Measurements from ENCODE around the gene LIMS2.

LIMS2 gene

GRCh38 chr2:127700527-127701192 is 25.3 kb upstream of the LIMS2 start:
- no peak for DNase-seq (ENCODE audit: low read depth)

DNA sequence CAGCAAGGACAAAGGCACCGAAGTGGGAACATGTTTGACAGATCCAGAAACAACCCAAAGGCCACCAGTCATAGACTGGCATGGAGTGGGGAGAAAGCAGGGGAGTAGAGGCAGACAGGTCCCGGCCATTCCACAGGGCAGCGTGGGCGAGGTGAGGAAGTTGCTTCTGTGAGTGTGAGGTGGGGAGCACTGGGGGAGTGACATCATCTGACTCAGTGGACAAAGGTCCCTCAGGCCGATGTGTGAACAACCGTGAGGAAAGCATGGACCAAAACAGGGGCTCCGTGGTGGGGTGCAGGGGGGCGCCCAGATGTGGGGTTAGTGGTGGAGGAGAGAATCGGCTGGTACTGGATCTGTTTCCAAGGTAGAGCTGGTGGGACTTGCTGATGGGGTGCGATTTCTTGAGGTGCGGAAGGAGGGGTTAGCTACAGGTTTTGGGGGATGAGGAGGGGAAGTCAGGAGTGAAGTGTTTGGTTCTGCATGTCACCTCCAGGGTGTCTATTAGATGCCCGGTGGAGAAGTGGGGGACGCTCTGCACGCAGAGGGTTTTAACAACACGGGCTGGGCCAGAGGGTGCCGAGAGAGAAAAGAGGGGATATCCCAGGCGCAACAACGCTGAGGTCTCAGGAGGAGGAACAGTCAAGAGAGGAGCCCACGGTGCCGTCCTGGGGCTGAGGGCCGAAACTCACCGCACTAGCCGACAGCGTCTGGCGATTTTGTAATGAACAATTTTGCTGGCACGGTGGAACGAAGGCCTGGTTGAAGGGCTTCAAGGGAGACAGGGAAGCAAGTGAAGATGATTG is 23.4 kb upstream of the LIMS2 start:
- no peak for DNase-seq (ENCODE audit: low read depth)

- DNase-seq (ENCODE audit: low read depth): no peak
Measured at GRCh38 chr2:127697482-127698180, 22.3 kb upstream of the LIMS2 start.

GRCh38 chr2:127695491-127696472 is 20.5 kb upstream of the LIMS2 start:
- no peak for DNase-seq (ENCODE audit: low read depth)

GRCh38 chr2:127694986-127695385 is 19.7 kb upstream of the LIMS2 start:
- no peak for DNase-seq (ENCODE audit: low read depth)

DNA sequence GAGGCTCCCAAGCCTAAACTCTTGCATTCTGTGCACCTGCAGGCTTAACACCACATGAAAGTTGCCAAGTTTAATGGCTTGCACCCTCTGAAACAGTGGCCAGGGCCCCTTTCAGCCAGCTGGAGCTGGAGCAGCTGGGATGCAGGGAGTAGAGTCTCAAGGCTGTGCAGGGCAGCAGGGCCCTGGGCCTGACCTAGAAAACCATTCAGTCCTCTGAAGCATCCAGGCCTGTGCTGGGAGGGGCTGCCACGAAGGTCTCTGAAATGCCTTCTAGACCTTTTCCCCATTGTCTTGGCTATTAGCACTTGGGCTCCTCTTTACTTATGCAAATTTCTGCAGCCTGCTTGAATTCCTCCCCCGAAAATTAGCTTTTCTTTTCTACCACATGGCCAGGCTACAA is 15.4 kb upstream of the LIMS2 start:
- no peak for DNase-seq (ENCODE audit: low read depth)

DNA sequence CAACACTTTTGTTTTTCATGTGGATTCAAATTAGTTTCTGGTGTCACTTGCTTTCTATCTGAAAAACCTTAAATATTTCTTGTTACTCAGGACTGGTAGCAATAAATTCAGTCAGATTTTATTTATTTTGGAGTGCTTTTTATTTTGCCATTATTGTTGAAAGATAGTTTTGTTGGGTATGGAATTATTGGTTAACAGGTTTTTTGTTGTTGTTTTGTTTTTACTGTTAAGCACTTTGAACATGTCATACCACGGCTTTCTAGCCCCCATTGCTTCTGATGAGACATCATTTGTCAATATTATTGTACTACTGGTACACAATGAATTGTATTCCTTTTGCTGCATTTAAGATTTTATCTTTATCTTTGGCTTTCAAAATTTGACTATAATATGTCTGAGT is 13.1 kb upstream of the LIMS2 start:
- DNase-seq (ENCODE audit: low read depth): no peak

GRCh38 chr2:127685410-127686080 is 10.2 kb upstream of the LIMS2 start:
- no peak for DNase-seq (ENCODE audit: low read depth)

GRCh38 chr2:127683757-127684156 is 8.4 kb upstream of the LIMS2 start:
- DNase-seq (ENCODE audit: low read depth): no peak

- DNase-seq (ENCODE audit: low read depth): no peak
Measured at GRCh38 chr2:127683056-127683455, 7.7 kb upstream of the LIMS2 start.

- DNase-seq (ENCODE audit: low read depth): no peak
Measured at GRCh38 chr2:127681976-127682857, 6.9 kb upstream of the LIMS2 start.

- DNase-seq (ENCODE audit: low read depth): no peak
Measured at GRCh38 chr2:127681288-127681804, 6.0 kb upstream of the LIMS2 start.

GRCh38 chr2:127680706-127681287 is 5.5 kb upstream of the LIMS2 start:
- DNase-seq (ENCODE audit: low read depth): no peak

GRCh38 chr2:127679680-127680361 is 4.5 kb upstream of the LIMS2 start:
- DNase-seq (ENCODE audit: low read depth): no peak

- DNase-seq (ENCODE audit: low read depth): no peak
Measured at GRCh38 chr2:127678991-127679390, 3.7 kb upstream of the LIMS2 start.

DNA sequence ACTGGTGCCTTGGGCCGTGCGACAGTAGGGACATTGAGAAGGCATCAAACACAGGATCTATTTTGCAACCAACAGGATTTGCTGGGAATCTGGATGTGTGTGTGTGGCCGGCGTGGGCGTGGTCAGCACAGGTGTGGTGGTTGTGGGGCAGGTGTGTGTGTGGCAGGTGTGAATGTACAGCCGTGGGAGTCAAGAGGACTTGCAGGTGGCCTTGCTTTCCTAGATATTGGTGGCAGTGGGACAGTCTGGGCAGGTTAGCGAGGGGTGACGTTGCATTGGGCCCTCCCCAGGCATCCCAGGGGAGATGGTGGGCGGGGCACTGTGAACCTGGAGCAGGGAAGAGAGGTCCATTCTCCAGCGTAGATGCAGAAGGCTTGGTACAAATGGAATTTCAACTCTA is 3.2 kb upstream of the LIMS2 start:
- DNase-seq (ENCODE audit: low read depth): no peak

- DNase-seq (ENCODE audit: low read depth): no peak
Measured at GRCh38 chr2:127676906-127677305, 1.6 kb upstream of the LIMS2 start.

GRCh38 chr2:127674241-127675209 is 805 bp downstream of the LIMS2 start:
- no peak for DNase-seq (ENCODE audit: low read depth)

Data from activated T-helper 1 cell treated with Interleukin-2 at 50 U/mL for 16 hours (primary cell).